ENCODE results near the gene SCAMP4.

Gene SCAMP4

DNA sequence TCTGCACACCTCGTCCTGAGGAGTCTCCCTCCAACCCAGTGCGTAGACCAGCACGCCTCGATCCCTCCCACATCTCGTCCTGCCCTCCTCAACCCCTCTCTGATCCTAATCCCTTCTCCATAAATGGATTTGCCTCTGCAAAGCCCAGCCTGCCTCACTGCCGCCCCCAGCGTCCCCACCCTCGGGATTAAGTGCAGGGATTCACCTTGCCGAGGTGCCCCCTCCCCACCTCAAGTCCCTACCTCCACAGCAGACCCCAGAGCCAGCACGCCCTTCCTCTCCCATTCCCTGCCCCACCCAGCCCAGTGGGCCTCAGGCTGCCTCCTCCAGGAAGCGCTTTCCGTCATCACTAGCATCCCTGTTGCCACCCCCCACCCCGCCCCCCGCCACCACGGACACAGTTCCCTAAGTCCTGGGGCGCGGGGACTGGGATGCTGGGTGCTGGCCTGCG lies 45.8 kb upstream of the SCAMP4 start:
- TF ChIP-seq POLR2AphosphoS5 (IDR thresholded peaks at IDR 0.05; ENCODE audit: low read depth) (no peak), REST (IDR thresholded peaks at IDR 0.05; ENCODE audit: insufficient replicate concordance, low read depth) (no peak), GABPA (IDR thresholded peaks at IDR 0.05; ENCODE audit: low read depth) (no peak), SPI1 (IDR thresholded peaks at IDR 0.05; ENCODE audit: borderline replicate concordance, low read depth) (no peak)
- TF ChIP-seq, protein P1, sequence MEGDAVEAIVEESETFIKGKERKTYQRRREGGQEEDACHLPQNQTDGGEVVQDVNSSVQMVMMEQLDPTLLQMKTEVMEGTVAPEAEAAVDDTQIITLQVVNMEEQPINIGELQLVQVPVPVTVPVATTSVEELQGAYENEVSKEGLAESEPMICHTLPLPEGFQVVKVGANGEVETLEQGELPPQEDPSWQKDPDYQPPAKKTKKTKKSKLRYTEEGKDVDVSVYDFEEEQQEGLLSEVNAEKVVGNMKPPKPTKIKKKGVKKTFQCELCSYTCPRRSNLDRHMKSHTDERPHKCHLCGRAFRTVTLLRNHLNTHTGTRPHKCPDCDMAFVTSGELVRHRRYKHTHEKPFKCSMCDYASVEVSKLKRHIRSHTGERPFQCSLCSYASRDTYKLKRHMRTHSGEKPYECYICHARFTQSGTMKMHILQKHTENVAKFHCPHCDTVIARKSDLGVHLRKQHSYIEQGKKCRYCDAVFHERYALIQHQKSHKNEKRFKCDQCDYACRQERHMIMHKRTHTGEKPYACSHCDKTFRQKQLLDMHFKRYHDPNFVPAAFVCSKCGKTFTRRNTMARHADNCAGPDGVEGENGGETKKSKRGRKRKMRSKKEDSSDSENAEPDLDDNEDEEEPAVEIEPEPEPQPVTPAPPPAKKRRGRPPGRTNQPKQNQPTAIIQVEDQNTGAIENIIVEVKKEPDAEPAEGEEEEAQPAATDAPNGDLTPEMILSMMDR (IDR thresholded peaks at IDR 0.05; ENCODE audit: insufficient read depth, low read length) = no peak
- Histone ChIP-seq H3K27ac (replicated peaks) (peak overlapping the region; percentile 99), H3K27me3 (ENCODE audit: insufficient read depth, poor library complexity, severe bottlenecking) (no peaks in the 10 kb centered on the region), H3K4me3 (replicated peaks; ENCODE audit: insufficient read depth, low read length) (peak overlapping the region; percentile 90; the same call in 1 of the 2 replicates)
- DNase-seq (ENCODE audit: low read depth in 1 of 2, low spot score in 1 of 2) = no peak

GRCh38 chr19:1860042-1860775 lies 45.0 kb upstream of the SCAMP4 start:
- peak overlapping the region; percentile 90 for H3K4me3 ChIP-seq (replicated peaks; ENCODE audit: insufficient read depth, low read length)
- DNase-seq (ENCODE audit: low read depth in 1 of 2, low spot score in 1 of 2) = peak; percentile 74 to 77
- TF ChIP-seq, protein P1 (IDR thresholded peaks at IDR 0.05; ENCODE audit: insufficient read depth, low read length) = no peak
- no peak for TF ChIP-seq GABPA (IDR thresholded peaks at IDR 0.05; ENCODE audit: low read depth)
- no peak for TF ChIP-seq REST (IDR thresholded peaks at IDR 0.05; ENCODE audit: insufficient replicate concordance, low read depth)
- no peak; the same call in 1 of the 2 replicates for TF ChIP-seq POLR2AphosphoS5 (IDR thresholded peaks at IDR 0.05; ENCODE audit: low read depth)
- no peak for TF ChIP-seq SPI1 (IDR thresholded peaks at IDR 0.05; ENCODE audit: borderline replicate concordance, low read depth)
- H3K27ac ChIP-seq (replicated peaks) = peak overlapping the region; percentile 99
- H3K27me3 ChIP-seq (ENCODE audit: insufficient read depth, poor library complexity, severe bottlenecking) = no peaks in the 10 kb centered on the region

DNA sequence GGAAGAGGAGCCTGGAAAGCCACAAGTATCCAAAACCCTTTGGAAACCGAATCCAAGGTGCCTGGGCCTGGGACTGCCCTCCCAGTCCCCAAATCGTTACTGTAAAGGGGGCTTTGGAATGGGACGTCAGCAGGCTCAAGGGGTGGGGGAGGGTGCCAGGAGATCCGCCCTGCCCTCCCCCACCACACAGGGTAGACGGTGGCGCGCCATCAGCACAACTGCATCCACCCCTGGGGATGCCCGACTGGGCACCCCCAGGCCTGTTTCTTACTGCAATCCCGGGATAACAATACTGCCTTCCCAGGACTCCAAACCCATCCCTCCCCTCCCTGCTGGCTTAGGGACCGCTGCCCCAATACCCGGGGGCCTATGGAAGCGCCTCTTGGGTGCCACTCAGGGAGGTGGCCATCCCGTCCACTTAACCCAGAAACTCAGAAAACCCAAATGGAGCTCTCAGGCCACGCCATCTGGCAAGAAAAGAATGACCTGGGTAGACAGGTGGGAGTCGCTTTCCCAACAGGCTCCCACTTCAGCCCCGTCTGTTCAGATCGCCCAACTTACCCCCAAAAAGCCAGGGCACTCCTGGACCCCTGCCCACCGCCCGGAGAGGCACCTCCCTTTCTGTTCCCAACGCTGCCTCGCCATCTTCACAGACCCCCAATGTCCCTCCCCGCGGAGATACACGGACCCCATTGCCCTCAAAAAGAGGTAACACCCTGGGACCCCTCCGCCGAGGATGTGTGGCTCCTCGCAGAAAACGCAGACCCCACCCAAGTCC lies 44.2 kb upstream of the SCAMP4 start:
- H3K27ac ChIP-seq (replicated peaks) = peak overlapping the region; percentile 99
- peak overlapping the region; percentile 90 for H3K4me3 ChIP-seq (replicated peaks; ENCODE audit: insufficient read depth, low read length)
- TF ChIP-seq REST (IDR thresholded peaks at IDR 0.05; ENCODE audit: insufficient replicate concordance, low read depth) (no peak), POLR2AphosphoS5 (IDR thresholded peaks at IDR 0.05; ENCODE audit: low read depth) (no peak; the same call in 1 of the 2 replicates), GABPA (IDR thresholded peaks at IDR 0.05; ENCODE audit: low read depth) (no peak), SPI1 (IDR thresholded peaks at IDR 0.05; ENCODE audit: borderline replicate concordance, low read depth) (no peak)
- TF ChIP-seq, protein P1 (IDR thresholded peaks at IDR 0.05; ENCODE audit: insufficient read depth, low read length) = no peak
- no peak for DNase-seq (ENCODE audit: low read depth in 1 of 2, low spot score in 1 of 2)
- H3K27me3 ChIP-seq (ENCODE audit: insufficient read depth, poor library complexity, severe bottlenecking) = no peaks in the 10 kb centered on the region
